ENCODE measurements around the gene SSNA1.

Gene SSNA1

DNA sequence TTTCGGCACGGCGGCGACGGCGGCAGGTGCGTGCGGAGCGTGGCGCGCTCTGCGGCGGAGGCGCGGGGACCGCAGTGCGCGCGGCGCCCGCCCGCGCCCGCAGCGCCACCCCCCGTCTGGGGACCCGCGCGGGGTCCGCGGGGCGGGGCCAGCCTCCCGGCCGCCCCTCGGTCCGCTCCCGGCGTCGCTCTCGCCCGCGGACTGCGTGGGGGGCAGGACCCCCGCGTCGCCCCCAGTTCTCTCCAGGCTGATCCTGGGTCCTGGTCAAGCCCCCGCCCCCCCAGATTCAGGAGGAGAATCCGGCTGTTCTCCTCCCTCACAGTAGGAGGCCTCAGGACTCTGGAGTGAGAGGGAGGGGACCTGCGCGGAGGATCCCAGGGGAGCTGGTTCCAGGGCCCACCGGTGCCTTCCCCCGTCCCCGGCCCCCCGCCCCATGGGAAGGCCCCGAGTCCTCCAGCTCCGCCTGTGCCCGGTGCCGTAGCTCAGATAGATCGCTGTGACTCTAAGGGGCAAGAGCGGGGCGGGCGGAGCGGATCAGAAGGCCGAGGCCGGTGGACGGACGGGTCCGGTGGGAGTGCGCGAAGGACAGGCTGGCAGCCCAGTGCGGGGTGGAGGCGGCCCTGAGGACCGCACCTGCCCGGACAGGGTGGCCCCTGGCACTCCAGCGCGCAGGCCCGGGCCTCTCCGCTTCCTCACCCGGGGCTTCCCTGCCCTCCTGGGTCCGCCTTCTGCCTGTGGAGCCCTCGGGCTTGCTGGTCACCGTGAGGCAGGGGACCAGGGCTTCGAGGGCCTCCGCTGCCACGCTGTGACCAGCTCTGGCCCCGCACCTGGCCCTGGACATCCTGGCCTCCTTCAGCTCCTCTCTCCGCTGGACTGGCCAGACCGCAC is 34.0 kb downstream of the SSNA1 start, which contains the start of gene RNF208:
Gene RNF208, minus strand, starts transcription at position 51 of the 888 bp plus-strand sequence. CDS start 1,028 bp downstream, outside the sequence.
- no peak for DNase-seq

DNA sequence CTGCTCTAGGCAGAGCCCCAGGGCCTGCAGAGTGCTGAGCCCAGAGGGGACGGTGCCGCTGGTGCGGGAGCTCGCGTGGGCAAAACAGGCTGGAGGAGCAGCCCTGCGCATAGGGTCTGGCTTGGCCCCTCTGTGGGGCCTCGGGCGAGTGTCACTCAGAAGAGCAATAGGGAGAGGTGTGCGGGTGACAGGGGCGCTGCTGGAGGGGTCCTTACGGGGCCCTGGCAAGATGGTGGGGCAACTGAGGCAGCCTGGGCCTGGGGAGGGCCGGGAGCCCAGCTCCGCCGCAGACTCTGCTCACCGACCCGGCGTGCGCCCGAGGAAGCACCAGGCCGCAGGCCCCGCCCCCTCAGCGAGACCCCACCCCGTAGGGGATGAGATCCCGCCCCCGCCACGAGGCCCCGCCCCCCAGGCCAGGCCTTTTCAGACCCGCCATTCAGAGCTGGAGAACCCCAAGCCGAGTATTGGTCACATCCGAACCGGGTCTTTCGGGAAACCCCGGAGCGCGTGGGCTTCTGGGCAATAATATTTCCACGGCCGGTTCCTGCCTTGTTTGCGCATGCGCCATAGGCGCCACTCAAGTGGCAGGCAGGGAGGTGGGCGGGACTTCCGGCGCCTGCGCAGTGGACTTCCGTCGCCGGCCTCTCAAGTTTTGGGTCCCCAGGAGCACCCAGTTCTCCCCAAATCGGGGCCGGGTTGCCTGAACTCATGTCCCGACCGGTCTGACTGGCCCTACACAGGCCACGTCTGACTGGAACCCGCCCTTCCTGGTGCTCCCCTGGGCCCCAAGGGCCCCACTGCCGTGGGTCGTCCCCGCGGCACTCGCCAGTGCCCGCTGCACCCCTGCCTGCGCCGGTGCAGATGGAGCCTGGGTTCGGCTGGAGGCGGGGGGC is 34.8 kb downstream of the SSNA1 start:
- peak; percentile 93 for DNase-seq

DNA sequence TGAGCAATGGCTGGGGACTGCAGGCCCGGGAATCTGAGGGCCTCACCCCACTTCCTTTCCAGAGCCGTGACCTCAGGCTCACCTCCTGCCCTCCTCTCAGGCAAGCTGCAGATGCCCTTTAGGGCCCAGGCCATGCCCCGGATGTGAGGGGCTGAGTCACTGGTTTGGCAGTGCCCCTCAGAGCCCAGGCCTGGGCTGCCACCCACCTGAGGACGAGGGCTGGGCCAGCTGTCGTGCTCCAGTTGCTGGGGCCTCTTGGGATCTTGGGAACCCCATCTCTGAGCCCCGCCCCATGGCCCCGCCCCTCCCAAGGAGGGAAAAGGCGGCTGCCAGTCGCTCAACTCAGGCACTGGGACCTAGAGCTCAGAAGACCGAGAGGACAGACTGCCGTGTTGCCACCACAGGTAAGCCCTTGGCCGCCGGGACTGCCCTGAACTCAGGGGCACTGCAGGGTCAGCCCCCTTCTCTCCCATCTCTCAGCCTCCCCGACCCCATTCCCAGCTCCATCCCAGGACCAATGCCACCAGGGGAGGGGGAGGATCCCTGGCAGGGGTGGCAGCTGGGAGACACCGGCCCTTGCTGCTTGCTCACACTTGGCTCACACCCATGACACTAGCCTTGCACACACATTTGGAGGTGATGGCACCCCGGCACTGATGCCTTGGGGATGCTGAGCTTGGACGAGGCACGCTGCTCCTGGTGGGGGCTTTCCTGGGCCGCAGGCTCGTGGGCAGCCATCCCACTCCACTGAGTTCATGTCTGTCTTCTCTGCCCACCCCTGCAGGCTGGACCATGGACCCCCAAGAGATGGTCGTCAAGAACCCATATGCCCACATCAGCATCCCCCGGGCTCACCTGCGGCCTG is 36.6 kb downstream of the SSNA1 start, which contains the start of gene CYSRT1:
Gene CYSRT1, plus strand, starts transcription at position 345 of the 865 bp plus-strand sequence. Its CDS starts 448 bp downstream, at position 793.
- no peak for DNase-seq

DNA sequence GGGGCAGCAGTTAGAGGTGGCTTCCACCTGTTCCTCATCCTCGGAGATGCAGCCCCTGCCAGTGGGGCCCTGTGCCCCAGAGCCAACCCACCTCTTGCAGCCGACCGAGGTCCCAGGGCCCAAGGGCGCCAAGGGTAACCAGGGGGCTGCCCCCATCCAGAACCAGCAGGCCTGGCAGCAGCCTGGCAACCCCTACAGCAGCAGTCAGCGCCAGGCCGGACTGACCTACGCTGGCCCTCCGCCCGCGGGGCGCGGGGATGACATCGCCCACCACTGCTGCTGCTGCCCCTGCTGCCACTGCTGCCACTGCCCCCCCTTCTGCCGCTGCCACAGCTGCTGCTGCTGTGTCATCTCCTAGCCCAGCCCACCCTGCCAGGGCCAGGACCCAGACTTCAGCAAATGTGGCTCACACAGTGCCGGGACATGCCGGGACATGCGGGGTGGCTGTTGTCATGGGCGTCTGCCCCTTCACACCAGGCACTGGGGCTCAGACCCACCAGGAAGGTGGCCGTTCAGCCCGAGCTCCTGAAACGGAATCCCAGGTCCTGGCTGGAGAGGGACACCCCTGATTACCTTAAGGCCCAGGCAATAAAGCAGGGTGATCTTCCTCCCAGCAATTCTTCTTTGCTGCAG is 37.3 kb downstream of the SSNA1 start:
- DNase-seq, result no peak

DNA sequence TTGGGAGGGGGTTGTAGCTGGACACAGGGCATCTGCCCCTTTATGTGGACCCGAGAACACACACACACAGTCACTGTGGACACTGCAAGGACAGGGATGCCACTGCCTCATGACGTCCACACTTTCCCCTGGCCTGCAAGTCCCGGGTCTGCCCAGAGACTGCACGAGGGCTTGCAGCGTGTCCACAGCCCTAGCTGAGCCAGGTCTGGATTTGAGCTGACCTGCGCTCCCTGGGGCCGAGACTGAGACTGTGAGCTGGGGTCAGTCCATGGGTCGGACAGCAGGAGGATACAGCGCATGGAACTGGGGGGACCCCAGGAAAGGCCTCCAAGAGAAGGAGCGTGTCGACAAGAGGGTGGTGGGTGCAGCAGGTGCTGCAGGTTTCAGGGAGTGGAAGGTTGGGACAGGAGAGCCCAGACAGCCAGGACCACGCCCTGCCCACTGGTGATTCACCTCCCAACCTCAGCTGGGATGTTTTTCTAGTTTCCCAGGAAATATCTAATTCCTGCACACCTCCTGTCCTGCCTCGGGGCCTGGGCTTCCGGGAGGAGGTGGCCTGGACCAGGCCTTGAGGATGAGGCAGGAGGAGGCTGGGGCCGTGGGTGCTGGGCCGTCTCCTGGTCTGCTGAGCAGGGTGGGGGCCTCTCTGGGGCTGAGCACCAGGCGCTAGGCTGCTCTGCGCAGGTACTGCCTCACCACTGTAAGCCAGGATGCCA is 38.0 kb downstream of the SSNA1 start:
- DNase-seq, result no peak

DNA sequence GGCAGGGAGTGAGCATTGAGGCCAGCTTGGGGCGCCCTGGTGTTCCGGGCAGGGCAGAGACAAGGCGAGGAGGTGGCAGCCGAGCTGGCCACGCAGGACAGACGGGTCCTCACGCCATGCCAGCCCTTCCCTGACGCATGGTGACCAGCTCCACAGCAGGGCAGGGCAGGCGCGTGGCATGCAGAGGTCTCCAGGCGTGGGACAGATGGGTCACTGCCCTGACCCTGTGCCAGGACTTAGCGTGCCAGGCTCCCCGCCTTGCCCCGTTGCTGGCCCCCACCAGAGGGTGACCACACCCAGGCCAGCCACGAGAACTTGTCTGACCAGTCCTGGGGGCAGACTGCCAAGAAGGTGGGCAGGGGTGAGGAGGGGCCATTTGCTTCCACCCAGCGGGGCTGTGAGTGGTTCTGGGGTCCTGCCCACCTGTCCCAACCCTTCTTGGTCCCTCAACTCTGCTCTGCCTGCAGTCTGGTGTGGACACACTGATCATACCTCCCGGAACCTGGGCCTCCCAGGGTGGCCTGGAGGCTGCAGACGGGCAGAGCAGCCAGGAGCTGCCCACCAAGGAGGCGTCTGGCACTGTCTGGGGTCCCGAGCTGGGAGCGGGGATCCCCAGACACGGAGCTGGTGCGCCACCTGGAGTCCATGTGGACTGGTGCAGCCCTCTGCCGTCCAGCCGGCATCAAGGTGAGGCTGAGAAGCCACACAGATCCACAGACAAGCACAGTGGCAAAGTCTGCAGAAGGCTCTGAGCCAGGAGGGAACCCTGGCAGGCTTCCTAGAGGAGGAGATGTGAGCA is 38.8 kb downstream of the SSNA1 start, which contains the start of gene RNF224:
Gene RNF224, plus strand, starts transcription at position 449 of the 799 bp plus-strand sequence. CDS start 834 bp downstream, outside the sequence.
- peak; percentile 29 for DNase-seq

DNA sequence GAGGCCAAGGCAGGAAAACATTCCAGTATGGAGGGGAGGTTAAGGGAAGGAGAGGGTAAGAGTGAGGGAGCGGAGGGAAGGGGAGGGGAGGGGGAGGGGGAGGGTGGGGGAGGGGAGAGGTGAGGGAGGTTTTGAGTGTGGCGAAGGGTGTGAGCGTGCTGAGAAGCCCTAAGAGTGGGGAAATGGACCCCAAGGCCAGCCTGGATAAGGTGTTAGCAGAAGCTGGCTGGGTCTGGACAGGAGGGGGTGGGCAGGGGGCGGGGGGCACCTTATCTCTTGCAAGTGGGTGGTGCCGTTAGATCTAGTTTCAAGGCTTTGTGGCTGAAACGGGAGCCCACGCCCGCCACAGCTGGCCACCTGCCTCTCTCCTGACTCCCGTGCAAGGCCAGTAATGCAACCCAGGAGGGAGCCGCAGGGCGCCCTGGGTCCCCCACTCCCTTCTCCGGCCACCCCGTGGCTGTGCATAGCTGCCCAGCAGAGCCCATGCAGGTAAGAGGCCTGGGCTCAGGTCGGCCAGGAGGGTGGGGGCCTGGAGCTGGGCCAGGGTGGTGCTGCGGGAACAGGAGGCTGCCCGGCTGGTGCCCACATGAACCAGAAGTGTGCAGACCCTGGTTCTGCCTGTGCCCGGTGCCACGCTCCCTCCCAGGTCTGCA is 39.5 kb downstream of the SSNA1 start:
- DNase-seq, result no peak

DNA sequence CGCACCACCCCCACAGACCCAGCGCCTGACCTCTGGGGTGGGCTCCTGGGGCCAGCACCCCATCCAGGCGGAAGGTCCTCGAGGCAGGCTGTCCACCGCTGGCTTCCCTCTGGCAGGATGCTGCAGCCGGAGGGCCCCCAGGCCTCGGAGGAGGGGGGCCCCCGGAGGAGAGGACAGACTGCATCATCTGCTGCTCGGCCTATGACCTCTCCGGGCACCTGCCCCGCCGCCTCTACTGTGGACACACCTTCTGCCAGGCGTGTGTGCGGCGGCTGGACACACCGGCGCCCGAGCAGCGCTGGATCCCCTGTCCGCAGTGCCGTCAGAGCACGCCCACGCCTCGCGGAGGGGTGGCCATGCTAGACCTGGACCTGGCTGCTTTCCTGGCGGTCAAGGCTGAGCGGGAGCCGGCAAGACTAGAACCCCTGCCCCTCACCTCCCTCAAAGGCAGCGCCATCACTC is 40.1 kb downstream of the SSNA1 start:
- no peak for DNase-seq

DNA sequence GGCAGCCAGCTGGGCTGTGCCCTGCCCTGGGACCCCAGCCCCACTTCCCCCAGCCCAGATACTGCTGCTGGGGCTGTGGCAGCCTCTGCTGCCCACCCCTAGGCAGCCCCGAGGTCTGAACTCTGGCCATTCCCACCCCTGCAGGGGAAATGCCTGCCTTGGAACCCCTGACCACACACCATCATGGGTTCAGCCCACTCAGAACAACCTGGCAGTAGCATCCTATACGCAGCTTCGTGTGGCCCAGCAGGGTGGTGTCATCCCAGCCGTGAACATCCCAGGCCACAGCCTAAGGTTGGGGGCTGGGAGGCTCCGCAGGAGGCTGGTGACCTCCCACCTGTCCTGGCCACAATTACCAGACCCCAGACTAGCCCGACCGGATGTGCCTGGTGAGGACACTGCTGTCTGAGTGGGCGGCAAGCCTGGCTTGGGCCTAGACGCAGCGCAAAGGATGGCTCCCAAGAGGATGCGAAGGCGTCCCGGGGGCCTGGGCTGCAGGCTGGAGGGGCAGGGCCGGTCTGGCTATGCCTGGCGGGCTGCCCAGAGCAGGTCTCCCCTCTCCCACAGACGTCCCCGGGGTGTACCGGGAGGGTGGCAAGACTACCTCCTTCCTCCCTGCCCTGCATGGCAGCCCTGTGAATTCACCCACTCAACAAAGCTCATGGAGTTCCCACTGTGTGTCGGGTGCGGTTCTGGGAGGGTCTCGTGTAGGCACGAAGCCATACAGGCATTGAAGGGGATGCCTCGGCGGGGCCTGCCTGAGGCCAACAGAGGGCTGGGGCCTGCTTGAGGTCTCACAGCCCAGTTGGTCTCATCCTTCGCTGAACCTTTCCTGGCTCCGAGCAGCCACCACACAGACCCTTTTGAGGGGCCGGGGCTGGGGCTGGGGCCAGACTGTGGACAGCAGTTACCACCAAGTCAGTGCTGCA is 40.8 kb downstream of the SSNA1 start:
- no peak for DNase-seq

DNA sequence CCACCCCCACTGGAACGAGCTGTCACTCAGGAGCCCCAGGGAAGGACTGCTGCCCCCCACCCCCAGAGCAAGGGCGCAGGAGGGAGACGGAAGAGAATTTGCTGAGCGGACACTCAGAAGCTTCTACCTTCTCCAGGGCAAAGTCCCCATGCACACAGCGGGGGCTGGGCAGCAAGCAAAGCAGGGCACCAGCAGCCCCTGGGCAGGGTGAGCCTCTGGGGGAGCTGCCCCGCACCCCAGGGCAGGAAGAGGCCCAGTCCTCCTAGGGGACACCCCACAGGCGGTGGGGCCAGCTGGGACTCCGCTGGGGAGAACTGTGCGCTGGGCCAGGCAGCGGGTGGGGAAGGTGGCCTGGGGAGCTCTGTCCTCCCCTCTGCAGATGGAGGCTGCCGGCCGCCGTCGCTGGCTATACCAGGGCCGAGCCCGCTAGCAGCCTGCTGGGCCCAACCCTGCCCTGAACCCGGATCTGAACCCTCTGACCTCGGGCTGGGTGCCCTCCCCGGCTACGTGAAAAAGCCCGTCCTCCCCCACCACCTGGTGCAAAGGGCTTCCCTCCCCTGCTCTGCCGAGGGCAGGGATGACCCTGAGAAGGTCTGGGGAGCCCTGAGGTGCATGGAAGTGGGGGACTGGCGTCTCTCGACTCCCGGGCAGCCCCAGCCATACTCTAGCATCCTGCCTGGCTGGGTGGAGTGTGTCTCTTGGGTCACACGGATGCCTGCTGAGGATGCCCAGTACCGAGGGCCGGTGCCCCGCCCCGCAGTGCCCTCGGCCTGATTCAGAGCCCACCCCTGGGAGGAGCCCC is 41.6 kb downstream of the SSNA1 start:
- no peak for DNase-seq

DNA sequence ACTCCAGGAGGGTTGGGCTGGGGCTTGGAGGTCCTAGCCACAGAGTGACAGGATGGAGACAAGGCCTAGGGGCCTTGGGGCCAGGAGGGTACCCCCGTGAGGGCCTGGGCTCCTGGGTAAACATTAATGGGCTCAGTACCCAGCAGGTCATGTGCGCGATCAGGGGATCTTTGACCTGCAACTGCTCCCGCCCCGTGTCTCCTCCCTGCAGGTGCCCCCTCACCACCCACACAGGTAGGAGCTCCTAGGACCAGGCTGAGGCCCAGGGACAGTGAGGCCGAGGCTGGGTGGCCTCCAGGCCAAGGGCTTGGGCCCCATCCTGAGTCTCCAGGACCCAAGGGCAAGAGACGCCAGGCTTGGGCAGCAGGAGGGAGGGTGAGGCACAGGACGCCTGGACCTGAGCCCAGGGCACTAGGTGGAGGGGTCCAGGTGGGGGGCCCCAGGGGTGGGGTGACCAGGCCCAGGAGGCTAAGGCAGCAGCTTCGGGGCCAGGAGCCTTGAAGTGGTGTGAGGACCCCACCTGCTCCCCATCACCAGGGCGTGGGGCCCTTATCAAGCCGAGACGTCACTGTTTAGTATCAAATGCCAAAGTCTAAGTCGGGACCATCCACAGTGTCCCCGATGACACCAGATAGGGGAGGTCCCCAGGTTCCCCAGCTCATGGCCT is 42.4 kb downstream of the SSNA1 start, which contains the start of gene SLC34A3:
Gene SLC34A3, plus strand, starts transcription at position 197 of the 667 bp plus-strand sequence. CDS start 802 bp downstream, outside the sequence.
- DNase-seq, result no peak

DNA sequence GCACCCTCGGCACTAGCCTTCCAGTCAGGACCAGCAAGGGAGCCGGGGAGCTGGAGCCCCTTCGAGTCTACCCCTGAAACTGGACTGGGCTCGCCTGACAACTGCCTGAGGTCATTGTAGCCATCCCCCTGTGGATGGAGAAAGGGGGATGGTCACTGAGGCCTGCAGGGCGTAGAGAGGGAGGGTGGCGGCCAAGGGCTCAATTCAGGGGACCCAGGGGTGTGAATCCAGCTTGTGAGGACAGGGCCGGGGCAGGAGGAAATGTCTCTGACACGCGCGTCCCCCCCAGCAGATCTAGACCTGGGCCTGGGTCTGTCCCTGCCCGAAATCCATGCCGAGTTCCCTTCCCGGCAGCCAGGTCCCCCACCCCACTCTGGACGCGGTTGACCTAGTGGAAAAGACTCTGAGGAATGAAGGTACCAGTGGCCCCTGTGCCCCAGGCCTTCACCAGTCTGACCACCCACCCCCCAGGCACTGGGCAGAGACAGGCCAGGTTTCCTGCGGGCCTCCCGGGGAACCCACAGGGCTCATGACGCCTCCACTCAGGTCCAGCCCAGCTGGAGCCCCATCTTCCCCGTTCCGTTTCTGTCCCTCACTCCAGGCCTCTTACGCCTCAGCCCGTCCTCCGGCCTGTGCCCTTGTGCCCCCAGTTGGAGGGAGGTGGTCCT is 43.0 kb downstream of the SSNA1 start:
- no peak for DNase-seq

DNA sequence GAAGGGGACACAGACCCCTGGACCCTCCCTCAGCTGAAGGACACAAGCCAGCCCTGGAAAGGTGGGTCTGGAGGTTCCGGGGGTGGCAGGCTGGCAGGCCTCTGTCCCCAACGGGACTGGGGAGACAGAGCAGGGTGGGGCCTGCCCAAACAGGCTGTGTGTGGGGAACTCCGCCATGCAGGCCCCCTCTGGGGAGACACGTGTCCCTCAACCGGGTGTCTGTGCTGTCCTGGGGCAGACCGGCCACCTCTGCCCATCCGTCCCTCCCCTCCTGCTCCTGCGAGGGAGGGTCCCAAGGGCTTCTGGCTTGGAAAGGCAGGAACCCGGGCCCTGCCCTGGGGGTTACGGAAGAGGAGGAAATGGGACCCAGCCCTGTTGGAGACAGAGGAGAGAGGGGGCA is 43.6 kb downstream of the SSNA1 start:
- DNase-seq, result no peak

DNA sequence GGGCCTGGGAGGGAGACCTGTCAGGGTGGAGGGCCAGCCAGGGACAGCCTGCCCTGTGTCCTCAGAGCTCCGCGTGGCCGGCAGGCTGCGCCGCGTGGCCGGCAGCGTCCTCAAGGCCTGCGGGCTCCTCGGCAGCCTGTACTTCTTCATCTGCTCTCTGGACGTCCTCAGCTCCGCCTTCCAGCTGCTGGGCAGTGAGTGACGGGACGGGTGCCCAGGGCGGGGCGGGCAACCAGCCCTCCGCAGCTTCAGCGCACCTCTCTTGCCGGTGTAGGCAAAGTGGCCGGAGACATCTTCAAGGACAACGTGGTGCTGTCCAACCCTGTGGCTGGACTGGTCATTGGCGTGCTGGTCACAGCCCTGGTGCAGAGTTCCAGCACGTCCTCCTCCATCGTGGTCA is 44.0 kb downstream of the SSNA1 start:
- no peak for DNase-seq

DNA sequence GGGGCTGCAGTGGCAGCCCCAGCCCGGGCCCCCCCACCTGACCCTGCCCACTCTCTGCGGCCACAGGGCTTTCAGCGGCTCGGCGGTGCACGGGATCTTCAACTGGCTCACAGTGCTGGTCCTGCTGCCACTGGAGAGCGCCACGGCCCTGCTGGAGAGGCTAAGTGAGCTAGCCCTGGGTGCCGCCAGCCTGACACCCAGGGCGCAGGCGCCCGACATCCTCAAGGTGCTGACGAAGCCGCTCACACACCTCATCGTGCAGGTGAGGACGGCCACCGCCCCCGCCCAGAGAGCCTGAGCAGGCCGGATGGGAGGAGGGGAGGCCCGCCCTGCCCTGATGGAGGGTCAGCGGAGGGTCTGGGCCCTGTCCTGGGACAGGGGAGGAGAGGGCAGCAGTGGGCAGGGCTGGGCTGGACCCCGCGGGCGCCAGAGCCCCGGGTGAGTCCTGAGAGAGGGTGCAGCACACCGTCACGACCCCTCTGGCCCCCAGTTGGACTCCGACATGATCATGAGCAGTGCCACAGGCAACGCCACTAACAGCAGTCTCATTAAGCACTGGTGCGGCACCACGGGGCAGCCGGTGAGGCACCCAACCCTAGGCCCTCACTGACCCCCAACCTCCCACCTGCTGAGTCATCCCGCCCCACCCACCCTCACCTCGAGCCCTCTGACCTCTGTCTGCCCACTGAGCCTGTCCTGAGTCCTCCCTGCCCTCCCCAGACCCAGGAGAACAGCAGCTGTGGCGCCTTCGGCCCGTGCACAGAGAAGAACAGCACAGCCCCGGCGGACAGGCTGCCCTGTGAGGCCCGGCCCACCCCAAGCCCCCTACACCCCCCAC is 44.9 kb downstream of the SSNA1 start:
- DNase-seq, result no peak
